GM13976 (cell line): ENCODE data around the gene CLMN.

ENCODE experiments used
- DNase-seq: peaks from one replicate; pipeline ENCODE4 v3.0.0; 2012; ENCODE audit warnings: low spot score
- CTCF ChIP-seq: IDR thresholded peaks from 2 replicates; pipeline ENCODE4 v1.5.1; 2012; ENCODE audit warnings: borderline replicate concordance, mild to moderate bottlenecking; ENCODE audit not compliant: insufficient read depth; ENCODE audit errors: extremely low read depth, missing control alignments, control extremely low read depth
- in situ Hi-C: fragments of 300-500 bp; cut with MboI; formaldehyde crosslinking; loops from one replicate; pipeline ENCODE4 v1.12.0; 2022; ENCODE audit warnings: low sequenced_read_pairs, mixed read lengths, inconsistent platforms; ENCODE audit not compliant: unreplicated experiment

The CLMN gene

GRCh38 chr14:95240859-95241813 lies 78.6 kb downstream of the CLMN start:
- DNase-seq = no peak
- no peak for TF ChIP-seq CTCF
- in situ Hi-C loops = no loop called here

GRCh38 chr14:95238487-95239298 lies 81.0 kb downstream of the CLMN start:
- in situ Hi-C loops = no loop called here
- no peak for TF ChIP-seq CTCF
- DNase-seq = no peak

GRCh38 chr14:95237958-95238340 lies 81.8 kb downstream of the CLMN start:
- no peak for TF ChIP-seq CTCF
- no peak for DNase-seq
- in situ Hi-C loops = no loop called here

GRCh38 chr14:95237121-95237957 lies 82.4 kb downstream of the CLMN start:
- no peak for DNase-seq
- no peak for TF ChIP-seq CTCF
- in situ Hi-C loops = no loop called here

- no peak for DNase-seq
- in situ Hi-C loops = no loop called here
- no peak for TF ChIP-seq CTCF
Observed at GRCh38 chr14:95236221-95236620, 83.5 kb downstream of the CLMN start.

- no peak for DNase-seq
- no peak for TF ChIP-seq CTCF
- in situ Hi-C loops = no loop called here
Observed at GRCh38 chr14:95235767-95236166, 83.9 kb downstream of the CLMN start.
